T-helper 2 cell treated with Interferon-gamma antibody and Interleukin-4, amounts not matched to agents 100 ng/mL and 5 ng/mL, for 36 hours (primary cell): ENCODE measurements around the gene WDR64. TPM values are rescaled to one million over a fixed set of nuclear protein-coding genes. Genes with fewer than 3 reads are reported as not detected.

Experiments
- intact Hi-C: fragments of 100-400 bp; cut with micrococcal nuclease; formaldehyde crosslinking; loops from one replicate; pipeline ENCODE4 v1.15.1; 2023
- total RNA-seq: library from RNA; stranded (reverse); gene quantifications from 2 replicates; pipeline ENCODE4 v1.2.3, GENCODE V29; 2022

WDR64 gene
- total RNA-seq, 1 donor from 2014 or later, result not detected

DNA sequence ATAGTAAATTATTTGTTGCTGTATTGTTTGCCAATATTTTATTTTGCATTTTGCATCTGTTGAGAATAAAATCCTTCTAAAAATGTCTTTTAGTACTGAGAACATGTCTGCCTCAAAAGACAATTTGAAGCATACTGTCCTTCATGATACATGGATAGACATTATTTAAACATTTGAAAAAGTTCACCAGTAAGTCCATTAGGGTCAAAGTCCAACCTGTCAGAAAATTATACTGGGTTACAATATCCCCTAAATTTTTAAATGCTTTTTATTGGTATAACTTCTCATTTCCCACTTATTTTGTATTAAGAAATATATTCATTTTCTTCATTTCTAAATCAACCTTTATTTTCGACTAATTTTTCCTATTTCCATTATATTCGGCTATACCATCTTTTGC is 21.2 kb upstream of the WDR64 start:
- intact Hi-C loops, result no loop called here

DNA sequence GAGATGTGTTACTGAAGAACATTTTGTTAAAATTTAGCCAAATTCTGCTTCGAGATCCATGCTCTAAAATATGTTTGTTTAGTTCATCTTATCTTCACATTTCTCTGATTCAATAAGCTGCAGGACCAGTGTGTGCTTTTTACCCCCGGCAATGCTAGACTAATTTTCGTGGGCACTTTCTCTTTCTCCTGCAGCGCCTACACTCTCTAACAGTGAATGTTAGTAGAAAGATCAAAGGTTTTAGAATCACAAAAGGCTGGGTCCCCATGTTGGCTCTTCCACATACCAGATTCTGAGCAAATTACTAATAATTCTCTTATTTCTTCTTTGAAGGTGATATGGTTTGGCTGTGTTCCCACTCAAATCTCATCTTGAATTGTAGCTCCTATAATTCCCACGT is 20.4 kb upstream of the WDR64 start:
- intact Hi-C loops, result no loop called here

DNA sequence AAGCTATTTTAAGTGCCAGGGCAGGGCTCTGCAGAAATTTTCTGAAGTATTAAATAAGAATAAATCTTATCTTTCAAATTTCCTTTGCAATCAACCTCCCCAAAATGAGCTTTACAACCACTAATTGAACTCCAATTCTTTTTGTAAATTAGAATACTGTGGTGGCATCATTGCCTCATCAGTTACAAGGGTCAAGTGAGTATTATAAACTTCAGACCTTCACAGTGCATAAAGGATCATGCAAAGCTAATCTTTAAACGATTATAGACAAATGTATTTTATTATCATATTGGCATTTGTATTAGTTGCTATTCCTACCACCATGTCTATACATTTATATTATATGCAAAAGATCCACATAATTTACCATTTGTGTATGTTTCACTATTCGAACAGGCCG is 19.1 kb upstream of the WDR64 start:
- intact Hi-C loops, result no loop called here

DNA sequence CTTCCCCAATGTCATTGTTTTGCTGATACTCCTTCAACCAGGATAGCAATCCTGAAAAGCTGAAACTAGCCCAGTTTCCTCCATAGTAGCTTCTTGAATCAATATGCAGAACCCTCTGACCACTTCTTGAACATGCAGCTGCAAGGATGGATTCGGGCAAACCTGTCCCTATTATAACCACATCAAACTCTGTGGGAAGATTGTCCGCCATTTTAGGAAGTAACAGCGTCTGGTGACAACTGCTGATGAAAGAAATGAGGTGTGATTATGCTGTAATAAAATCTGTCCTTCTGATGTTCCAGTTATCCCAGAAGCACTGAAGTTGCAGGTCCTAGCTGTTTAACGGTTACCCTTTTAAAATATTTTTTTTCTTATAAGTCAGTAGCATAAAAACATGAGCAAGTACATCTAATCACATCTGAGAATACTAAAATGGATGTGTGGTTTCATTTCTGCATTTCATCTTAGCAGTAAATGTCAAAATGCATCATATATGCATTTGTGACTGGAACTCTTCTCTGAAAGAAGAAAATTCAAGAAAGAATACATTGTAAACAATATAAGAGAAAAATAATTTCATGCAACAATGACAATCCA is 16.4 kb upstream of the WDR64 start:
- intact Hi-C loops, result no loop called here

DNA sequence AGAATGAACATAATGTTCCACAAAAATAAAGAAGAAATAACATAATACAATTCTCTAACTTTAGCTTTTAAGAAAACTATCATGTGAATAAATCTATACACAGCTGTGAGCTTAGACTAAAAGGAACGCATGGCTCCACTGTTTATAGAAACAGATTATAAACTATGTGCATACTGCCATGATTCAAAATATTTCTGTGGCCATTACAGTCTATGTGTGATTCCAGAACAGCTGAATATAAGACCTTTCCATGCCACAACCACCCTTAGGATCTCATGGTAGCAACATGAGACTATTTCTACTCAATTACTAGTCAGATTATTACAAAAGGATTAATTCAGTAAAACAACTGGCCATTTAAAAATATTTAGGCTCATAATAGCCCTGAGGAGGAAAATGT is 15.8 kb upstream of the WDR64 start:
- intact Hi-C loops, result no loop called here

DNA sequence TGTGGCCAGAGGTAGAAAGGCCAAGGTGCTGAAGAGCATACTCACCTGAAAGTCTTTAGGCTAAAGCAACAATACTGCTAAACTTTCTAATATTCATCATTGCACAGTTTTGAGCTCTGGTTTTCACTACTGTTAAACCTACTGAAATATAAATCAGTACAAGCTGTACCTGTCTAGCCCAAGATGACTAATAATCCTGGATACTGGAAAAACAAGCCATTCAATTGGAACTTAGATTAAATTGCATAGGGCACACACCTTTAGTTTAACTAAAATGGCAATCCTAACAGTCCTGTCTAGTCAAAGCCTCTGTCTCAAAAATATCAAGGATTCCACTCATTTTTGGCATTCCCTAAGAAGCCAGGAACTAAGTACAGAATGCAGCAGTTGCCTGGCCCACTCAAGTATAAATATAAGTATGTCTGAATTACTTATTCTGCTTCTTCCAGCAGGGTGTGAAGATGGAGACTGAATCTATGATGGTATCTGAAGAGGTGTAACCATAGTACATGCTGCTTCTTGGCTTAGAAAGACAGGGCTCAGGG is 15.0 kb upstream of the WDR64 start:
- intact Hi-C loops, result no loop called here

DNA sequence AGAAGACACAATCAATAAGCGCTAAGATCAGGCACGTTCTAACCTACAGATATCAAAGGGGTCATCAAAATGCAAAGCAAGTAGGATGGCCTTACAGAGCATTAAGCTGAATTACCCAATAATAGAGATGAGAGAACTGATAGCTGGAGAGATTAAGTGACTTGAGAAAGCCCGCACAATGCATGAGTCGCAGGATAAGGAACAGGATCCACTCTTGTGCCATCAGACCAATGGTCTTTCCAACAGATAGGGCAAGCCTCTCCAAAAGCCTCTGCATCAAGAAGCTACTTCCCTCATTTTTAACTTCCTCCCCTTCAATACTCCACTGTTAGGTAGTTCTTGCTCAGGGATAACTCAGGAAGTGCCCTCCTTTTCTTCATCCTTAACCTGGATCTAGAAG is 14.5 kb upstream of the WDR64 start:
- intact Hi-C loops, result no loop called here

DNA sequence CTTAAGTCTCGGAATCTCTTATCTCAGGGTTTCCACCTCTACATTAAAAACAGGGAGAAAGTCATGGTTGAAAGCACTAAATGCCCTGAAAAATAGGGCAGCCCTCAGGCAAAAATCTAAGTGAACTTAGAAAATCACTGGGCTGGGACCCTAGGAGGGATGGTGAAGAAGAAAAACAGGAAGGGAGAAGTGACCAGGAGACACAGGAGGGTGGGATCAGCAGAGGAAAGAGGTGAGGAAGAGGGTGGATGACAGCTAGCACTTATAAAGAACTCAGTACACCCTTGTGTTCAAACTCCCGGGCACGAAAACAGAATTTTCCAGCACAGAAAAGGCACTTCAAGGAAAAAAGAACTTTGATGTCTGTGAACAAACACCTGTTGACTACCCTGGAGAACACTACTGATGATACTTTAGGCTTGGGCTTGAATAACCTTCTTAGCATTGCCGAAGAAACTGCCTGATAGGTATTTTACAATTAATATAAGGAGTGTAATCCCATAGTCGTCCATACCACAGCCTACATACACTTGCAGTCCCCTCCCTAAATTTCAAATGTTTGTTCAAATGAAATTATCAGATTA is 13.9 kb upstream of the WDR64 start:
- intact Hi-C loops, result no loop called here

DNA sequence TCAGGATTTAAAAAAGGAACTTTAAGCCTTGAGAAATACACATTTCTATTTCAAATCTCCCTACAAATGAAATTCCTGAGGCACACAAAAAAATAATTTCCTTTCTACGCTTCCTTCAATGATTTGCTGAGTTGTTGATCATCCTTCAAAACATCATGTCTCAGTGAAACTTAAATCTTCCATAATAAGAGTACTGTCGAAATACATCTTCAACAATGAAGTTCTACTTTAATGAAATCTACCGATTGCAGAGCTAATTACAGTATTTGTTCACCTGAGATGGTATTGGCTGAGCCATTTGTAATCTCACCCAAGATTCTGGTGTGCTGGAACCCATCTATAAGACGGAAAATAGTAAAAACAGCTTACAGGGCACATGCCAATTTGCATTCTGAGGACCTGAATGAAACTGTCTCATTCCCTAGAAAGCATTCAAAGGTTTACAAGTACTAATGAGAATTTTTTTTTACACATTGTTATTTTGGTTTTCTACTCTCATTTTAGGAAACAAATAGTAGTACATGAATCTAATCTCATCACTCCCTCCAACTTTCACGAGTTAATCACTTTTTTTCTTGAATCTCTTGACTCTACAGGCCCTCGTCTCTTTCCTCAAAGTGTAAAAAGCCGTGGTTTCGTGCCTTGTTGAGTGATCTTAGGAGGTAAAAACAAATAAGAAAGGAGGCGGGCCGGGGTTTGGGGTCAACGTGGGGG is 13.0 kb upstream of the WDR64 start:
- intact Hi-C loops, result no loop called here

DNA sequence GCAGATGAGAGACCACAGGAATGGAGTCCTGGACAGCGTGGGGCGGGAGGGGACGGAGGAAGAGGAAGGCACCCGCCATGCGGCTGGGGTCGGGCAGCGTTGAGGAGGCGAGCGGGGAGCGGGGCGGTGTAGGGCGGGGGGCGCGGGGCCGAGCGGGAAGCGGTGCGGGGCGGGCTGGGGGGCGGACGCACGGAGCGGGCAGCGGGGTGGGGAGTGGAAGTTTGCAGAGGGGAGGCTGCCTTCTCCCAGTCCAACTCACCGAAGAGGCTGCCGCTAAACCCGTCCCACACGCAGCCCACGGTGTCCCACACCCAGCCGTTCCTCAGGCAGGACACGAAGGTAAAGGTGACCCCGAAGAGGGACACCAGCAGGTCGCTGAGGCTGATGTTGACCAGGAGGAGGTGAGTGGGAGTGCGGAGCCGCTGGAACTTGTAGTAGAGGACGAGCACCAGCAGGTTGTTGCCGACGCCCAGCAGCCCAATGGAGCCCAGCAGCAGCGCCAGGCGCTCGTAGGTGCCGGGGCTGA is 12.4 kb upstream of the WDR64 start:
- intact Hi-C loops, result loop anchor here (1.0 to 10.0 kb wide), 5 partner anchors 12 to 1615 kb away; partner anchors contain the start of genes CEP170, FH and SDCCAG8

DNA sequence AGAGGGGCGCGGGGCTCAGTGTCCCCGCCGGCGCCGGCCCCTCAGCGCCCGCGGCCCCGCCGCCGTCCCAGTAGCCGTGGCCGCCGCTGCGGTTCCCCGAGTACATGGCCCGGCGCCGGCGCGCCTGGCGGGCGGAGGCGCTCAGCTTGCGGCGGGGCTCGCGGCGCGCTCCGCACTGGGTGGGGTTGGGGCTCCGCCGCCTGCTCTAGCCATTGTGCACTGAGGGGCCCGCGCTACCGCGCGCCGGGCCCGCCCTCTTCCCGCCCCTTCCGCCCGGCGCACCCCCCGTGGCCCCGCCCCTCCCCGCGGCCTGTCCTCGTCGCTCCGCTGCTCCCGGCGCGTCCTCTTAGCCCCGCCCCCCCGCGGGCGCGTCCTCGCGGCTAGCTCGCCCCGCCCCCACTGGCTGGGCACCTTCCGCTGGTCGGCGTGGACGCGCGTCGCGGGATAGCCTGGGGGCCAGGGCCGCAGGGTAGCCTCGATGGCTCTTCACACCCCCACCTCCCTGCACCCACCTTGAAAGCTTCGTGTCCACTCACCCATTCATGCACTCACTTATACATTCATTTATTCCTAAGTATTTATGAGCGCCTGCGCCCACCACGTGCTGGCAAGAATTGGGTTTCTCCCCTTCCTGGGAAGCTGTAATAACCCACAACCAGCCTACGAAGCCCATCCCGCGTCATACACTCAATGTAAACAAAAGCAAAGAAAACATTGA is 11.8 kb upstream of the WDR64 start, which contains the start of the genes CHML and OPN3:
CHML (minus strand) TSS at position 221 of the 718 bp plus-strand sequence. CDS start 4,603 bp downstream, outside the sequence.
OPN3 (minus strand) TSS at position 221 of the 718 bp plus-strand sequence; CDS start at position 106, 115 bp downstream.
- intact Hi-C loops, result loop anchor here (1.0 to 10.0 kb wide), 5 partner anchors 13 to 1614 kb away; partner anchors contain the start of genes CEP170, FH and SDCCAG8

DNA sequence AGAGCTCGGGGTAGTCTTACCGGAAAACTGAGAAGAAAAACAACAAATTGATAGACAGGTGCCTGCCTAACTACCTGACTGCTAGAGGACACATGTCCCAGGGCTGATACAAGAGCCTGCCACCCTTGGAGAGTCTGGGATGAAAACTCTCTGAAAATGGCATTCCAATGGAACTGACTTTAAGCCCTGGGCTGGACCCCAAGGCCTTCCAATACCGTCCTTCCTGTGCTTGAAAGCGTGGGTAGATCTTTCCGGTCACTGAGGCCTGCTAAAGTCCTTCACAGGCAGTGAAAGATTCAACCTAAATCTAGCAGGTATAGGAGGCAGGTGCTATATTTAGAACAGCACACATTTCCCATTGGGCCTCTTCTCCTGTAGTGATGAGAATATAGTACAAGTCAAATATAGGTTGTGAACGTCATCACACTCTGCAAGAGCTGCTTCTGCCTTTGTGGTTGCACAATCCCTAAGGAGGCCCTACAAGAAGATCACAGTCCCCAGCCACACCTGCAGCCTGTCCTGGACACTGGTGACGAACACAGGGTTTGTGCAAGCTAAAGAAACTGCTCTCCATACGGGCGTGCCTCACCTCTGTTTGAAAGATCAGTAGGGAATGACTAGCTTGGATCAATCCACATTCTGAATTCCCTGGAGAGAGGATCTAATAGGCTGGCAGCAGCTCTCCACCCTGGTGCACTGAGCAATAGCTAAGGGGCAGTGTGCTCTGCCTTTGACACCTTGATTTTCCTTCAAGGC is 11.0 kb upstream of the WDR64 start:
- intact Hi-C loops, result loop anchor here (1.0 to 10.0 kb wide), 5 partner anchors 14 to 1614 kb away; partner anchors contain the start of genes CEP170, FH and SDCCAG8

DNA sequence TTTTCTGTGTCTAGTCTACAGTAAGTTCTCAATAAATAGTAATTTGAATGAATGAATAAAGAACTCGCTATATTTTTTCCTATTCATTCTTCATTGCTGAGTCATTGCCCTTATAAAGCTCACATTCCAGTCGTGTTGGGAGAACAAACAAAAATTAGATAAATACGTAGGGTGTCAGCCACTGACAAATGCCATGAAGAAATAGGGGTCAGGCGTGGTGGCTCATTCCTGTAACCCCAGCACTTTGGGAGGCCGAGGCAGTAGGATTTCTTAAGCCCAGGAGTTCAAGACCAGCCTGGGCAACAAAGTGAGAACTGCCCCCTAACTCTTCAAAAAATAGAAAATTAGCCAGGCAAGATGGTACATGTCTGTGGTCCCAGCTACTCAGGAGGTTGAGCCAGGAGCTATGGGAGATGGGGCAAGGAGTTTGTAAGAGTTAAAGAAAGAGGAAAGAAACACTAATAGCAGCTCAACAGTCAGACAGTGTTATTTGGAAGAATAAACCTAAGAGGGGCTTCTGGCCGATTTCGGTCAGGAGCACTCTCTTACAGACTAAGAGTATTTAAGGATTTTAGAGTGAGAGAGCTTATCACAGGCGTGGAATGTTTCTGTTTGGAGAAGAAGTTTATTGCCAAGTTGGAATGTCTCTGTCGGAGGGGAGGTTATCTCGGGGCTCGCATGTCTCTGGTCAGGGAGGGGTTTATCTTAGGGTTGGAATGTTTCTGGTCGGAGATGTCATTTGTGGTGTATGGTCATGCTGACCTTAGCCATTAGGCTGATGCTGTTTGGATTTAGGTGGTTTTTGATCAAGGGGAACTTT is 10.1 kb upstream of the WDR64 start:
- intact Hi-C loops, result loop anchor here (10.0 kb wide), 1 partner anchor 1613 kb away; the partner anchor contains the start of genes CEP170 and SDCCAG8

DNA sequence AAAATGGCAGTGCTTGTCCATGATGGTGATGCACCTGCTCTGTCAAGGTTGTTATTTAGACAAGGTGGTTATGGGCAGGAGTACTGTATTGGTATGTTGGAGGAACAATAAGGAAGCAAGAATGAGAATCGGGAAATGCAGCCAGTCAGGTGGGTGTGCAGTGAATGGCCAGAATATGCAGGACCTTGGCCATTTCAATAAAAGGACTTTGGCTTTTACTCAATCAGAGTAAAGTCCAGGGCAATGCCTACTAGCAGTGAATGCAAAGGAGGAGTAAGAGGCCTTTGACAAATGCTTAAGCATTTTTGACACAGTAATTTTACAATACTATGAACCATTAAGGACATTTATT is 9.5 kb upstream of the WDR64 start:
- intact Hi-C loops, result loop anchor here (10.0 kb wide), 1 partner anchor 1612 kb away; the partner anchor contains the start of genes CEP170 and SDCCAG8

DNA sequence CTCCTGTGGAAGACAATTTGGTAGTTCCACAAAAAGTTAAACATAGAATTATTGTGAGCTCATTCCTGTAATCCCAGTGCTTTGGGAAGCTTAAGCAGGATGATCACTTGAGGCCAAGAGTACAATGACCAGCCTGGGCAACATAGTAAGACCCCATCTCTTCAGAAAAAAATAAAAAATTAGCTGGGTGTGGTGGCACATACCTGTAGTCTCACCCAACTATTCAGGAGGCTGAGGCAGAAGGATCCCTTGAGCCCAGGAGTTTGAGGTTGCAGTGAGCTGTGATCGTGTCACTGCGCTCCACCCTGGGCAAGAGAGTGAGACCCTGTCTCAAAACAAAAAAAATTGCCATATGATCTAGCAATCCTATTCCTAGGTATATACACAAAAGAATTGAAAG is 7.8 kb upstream of the WDR64 start:
- intact Hi-C loops, result loop anchor here (10.0 kb wide), 1 partner anchor 1611 kb away; the partner anchor contains the start of genes CEP170 and SDCCAG8

DNA sequence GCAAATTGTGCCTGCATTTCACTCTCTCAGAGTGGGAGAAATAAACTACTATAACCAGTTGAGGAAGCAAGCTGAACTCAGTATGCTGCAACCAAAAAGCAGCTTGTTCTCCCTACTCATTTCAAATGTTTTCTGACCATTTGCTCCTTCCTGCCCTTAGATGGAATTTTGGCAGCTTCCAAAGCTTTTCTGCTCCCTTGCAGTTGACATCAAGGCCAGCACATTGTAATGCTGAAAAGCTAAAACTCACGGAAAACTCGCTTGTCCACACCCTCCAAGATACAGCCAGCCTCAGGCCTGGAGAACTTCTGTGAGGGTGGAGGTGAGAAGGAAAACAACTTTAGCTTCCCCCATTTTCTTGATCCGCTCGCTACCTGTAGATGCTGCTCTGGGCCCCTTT is 6.9 kb upstream of the WDR64 start:
- intact Hi-C loops, result loop anchor here (10.0 kb wide), 1 partner anchor 1610 kb away; the partner anchor contains the start of genes CEP170 and SDCCAG8

DNA sequence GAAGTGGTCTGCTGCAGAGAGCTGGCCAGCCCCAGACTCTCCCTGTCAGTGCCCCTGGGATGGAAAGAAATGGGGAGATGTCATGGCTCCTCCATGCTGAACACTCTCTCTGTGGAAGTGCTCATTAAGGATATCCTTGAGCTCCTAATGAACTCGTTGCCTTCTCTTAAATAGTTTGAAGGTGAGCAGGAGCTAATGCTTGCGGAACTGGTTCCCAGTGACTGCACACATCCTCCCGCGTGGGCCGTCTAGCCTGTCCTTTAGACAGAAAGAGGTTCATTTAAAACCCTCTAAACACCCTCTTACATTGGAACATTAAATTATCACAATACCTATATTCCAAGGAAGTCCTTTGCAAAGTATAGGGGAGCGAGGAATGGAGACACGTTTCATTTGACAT is 5.9 kb upstream of the WDR64 start:
- intact Hi-C loops, result loop anchor here (10.0 kb wide), 1 partner anchor 1609 kb away; the partner anchor contains the start of genes CEP170 and SDCCAG8

DNA sequence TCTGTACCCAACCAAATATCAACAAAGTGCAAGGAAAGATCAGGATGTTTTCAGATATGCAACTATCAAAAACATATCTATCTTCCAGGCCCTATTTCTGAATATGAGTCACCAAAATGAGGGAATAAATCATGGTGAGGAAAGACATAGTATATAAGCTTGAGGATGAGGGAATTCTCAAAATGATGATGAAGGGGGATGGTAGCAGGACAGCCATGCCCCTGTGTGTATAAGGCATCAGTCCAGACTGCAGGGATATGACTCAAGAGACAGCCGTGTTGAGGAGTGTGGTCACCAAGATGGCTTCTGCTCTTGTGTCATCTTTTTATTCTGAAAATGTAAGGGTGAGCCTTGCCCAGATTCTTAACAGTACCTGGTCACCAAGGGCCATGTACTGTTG is 4.4 kb upstream of the WDR64 start:
- intact Hi-C loops, result loop anchor here (10.0 kb wide), 1 partner anchor 1607 kb away; the partner anchor contains the start of genes CEP170 and SDCCAG8

DNA sequence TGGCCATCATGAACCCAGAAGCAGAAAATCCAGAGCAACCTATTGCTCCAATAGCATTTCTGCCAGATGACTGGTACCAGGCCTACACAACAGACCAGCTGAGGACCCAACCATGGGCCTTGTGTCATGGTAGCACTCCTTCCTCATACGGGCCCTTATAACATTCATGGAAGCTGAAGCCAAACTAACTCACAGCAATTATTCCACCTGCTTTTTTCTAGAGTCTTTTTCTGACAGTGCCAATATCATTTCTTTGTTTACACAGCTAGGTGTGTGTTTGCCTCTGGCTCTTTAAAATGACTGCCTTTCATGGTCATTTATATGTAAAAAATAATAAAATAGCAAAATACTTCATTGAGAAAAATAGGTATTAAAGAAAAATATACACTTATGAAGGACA is 3.9 kb upstream of the WDR64 start:
- intact Hi-C loops, result loop anchor here (10.0 kb wide), 1 partner anchor 1607 kb away; the partner anchor contains the start of genes CEP170 and SDCCAG8
